ENCODE data around the gene IFFO2.
A peak's percentile ranks its signal among the peaks of the same experiment; 100 is the strongest.

IFFO2 gene

GRCh38 chr1:18956193-18957135, at the start of gene IFFO2:
TSS of gene IFFO2 (minus strand) at chr1:18956676. CDS start at chr1:18956332, 344 bp downstream.
- peak; percentile 99 for DNase-seq

GRCh38 chr1:19006000-19006399, 49.5 kb upstream of the IFFO2 start:
- no peak for DNase-seq

- DNase-seq, result no peak
Observed at GRCh38 chr1:19003371-19004290, 47.2 kb upstream of the IFFO2 start.

GRCh38 chr1:19000065-19000464, 43.6 kb upstream of the IFFO2 start:
- DNase-seq, result no peak

- DNase-seq, result no peak
Observed at GRCh38 chr1:18999359-18999758, 42.9 kb upstream of the IFFO2 start.

GRCh38 chr1:18998016-18998724, 41.7 kb upstream of the IFFO2 start:
- no peak for DNase-seq

GRCh38 chr1:18997508-18997907, 41.0 kb upstream of the IFFO2 start:
- no peak for DNase-seq

GRCh38 chr1:18996548-18997177, 40.2 kb upstream of the IFFO2 start:
- DNase-seq, result no peak

- DNase-seq, result no peak
Observed at GRCh38 chr1:18994381-18994780, 37.9 kb upstream of the IFFO2 start.

- no peak for DNase-seq
Observed at GRCh38 chr1:18992646-18993045, 36.2 kb upstream of the IFFO2 start.

GRCh38 chr1:18991585-18991984, 35.1 kb upstream of the IFFO2 start:
- DNase-seq, result no peak

- DNase-seq, result no peak
Observed at GRCh38 chr1:18989896-18990295, 33.4 kb upstream of the IFFO2 start.

GRCh38 chr1:18989176-18989799, 32.8 kb upstream of the IFFO2 start:
- no peak for DNase-seq

GRCh38 chr1:18981242-18981641, 24.8 kb upstream of the IFFO2 start:
- no peak for DNase-seq

GRCh38 chr1:18978706-18979105, 22.2 kb upstream of the IFFO2 start:
- DNase-seq, result no peak

- DNase-seq, result no peak
Observed at GRCh38 chr1:18977428-18977827, 21.0 kb upstream of the IFFO2 start.

GRCh38 chr1:18976096-18976495, 19.6 kb upstream of the IFFO2 start:
- DNase-seq, result no peak

GRCh38 chr1:18974606-18975005, 18.1 kb upstream of the IFFO2 start:
- DNase-seq, result no peak

GRCh38 chr1:18974005-18974404, 17.5 kb upstream of the IFFO2 start:
- DNase-seq, result no peak

- no peak for DNase-seq
Observed at GRCh38 chr1:18973446-18973955, 17.0 kb upstream of the IFFO2 start.

- no peak for DNase-seq
Observed at GRCh38 chr1:18972991-18973390, 16.5 kb upstream of the IFFO2 start.

- DNase-seq, result peak; percentile 62
Observed at GRCh38 chr1:18972531-18972930, 16.1 kb upstream of the IFFO2 start.

All from CD4-positive, alpha-beta T cell treated with Interleukin-12 subunit alpha and Interleukin-12 subunit beta, for 1 hour (primary cell).